HepG2 (cell line): ENCODE results near the gene ZNF629. TPM values are rescaled to one million over a fixed set of nuclear protein-coding genes. Genes with fewer than 3 reads are reported as not detected.
"Not testable (repeated sequence)": the region's sequence is repeated elsewhere in the genome, so short reads cannot be mapped to it uniquely, and the experiment has no call there.

Experiments used
- ATAC-seq: fragments of 200-7000 bp; cut with Tn5 transposase; 3 replicates; pipeline ENCODE4 v1.9.1; 2020; ENCODE audit warnings: mild to moderate bottlenecking, moderate library complexity
- BruUV-seq: library from RNA; stranded (reverse); fragments of 400-500 nt; replicated peaks from 2 replicates; lab custom pipeline; 2021; lab: Mats Ljungman, UMichigan
- CTCF ChIA-PET: fragments of 300-600 bp; formaldehyde crosslinking; extraction: SDS; loops from one replicate; lab custom pipeline; 2021; ENCODE audit warnings: low total read pairs, inconsistent platforms, low intra/inter-chr PET ratio; lab: Yijun Ruan, JAX
- POLR2A ChIA-PET: fragments of 350-600 bp; sonication (Branson Sonifier 250); formaldehyde crosslinking; loops from one replicate; lab custom pipeline; 2020; ENCODE audit warnings: antibody characterized with exemption, inconsistent platforms; lab: Yijun Ruan, JAX
- DNase-seq: peaks from one replicate; pipeline ENCODE4 v3.0.0-alpha.2; 2015; ENCODE audit warnings: low spot score
- FAIRE-seq: peaks from 3 replicates; lab custom pipeline; 2011; peaks lifted over from hg19 to GRCh38; lab: Jason Lieb, UNC
- H2AFZ ChIP-seq: one replicate; pipeline ENCODE4 v1.6.1; 2011; ENCODE audit warnings: low read length, inconsistent platforms
- H3K27ac ChIP-seq: fragments of 300-600 bp; 3 replicates; pipeline ENCODE4 v1.8.0; 2011; ENCODE audit warnings: mixed run types, mild to moderate bottlenecking, mixed read lengths, low read length, inconsistent platforms; ENCODE audit not compliant: insufficient read depth; ENCODE audit errors: extremely low read length
- H3K27me3 ChIP-seq, 2 experiments: fragments of 200-600 bp in 1 of 2; 2 replicates in 1 of 2; 3 replicates in 1 of 2; pipeline versions ENCODE4 v1.6.0 to v1.8.0; 2011; ENCODE audit warnings: low read length in 2 of 2, mild to moderate bottlenecking in 2 of 2, moderate library complexity in 2 of 2, inconsistent platforms in 1 of 2; ENCODE audit not compliant: insufficient read depth in 2 of 2, control insufficient read depth in 1 of 2
- H3K36me3 ChIP-seq, 2 experiments: fragments of 200-600 bp in 1 of 2; replicated peaks in 1 of 2; 2 replicates in 1 of 2; 3 replicates in 1 of 2; pipeline versions ENCODE4 v1.5.1 to v1.8.0; 2011; ENCODE audit warnings: low read length in 2 of 2, inconsistent platforms in 1 of 2; ENCODE audit not compliant: insufficient read depth in 2 of 2, control insufficient read depth in 1 of 2
- H3K4me1 ChIP-seq: 2 replicates; pipeline ENCODE4 v1.5.1; 2012; ENCODE audit warnings: low read length, inconsistent platforms; ENCODE audit not compliant: insufficient read depth
- H3K4me2 ChIP-seq: 2 replicates; pipeline ENCODE4 v1.6.0; 2011; ENCODE audit warnings: low read depth, low read length, inconsistent platforms
- H3K4me3 ChIP-seq, 3 experiments: fragments of 200-600 bp in 1 of 3; sonication (generic), shearing (Covaris generic) in 1 of 3; replicated peaks in 1 of 3; 2 replicates each; pipeline ENCODE4 v1.5.1; 2011 to 2016; ENCODE audit warnings: low read length in 3 of 3, inconsistent platforms in 2 of 3, low read depth in 2 of 3, mild to moderate bottlenecking in 2 of 3, control low read depth in 1 of 3, mixed read lengths in 1 of 3; ENCODE audit not compliant: insufficient read depth in 1 of 3
- H3K79me2 ChIP-seq: one replicate; pipeline ENCODE4 v1.6.1; 2011; ENCODE audit warnings: low read length, inconsistent platforms; ENCODE audit not compliant: insufficient read depth
- H3K9ac ChIP-seq: 2 replicates; pipeline ENCODE4 v1.6.0; 2011; ENCODE audit warnings: mild to moderate bottlenecking, low read depth, low read length, inconsistent platforms; ENCODE audit not compliant: insufficient read depth
- H3K9me3 ChIP-seq: 2 replicates; pipeline ENCODE4 v1.5.1; 2012; ENCODE audit warnings: mild to moderate bottlenecking, low read length
- H4K20me1 ChIP-seq: 2 replicates; pipeline ENCODE4 v1.6.0; 2011; ENCODE audit warnings: inconsistent platforms, mild to moderate bottlenecking, low read length, moderate library complexity; ENCODE audit not compliant: insufficient read depth
- ERF ChIP-seq: IDR thresholded peaks from 2 replicates; pipeline ENCODE4 v1.6.1; 2018; ENCODE audit warnings: missing biosample characterization, missing genetic modification reagents
- PHF8 ChIP-seq: sonication (generic); formaldehyde crosslinking; IDR thresholded peaks from 2 replicates; pipeline ENCODE4 v1.5.0; 2020; ENCODE audit warnings: missing genetic modification reagents
- ZNF564 ChIP-seq: sonication (generic); formaldehyde crosslinking; IDR thresholded peaks from 2 replicates; pipeline ENCODE4 v1.8.1; 2023; ENCODE audit warnings: mild to moderate bottlenecking, missing genetic modification reagents
- ZNF629 ChIP-seq: sonication (generic); formaldehyde crosslinking; conservative IDR thresholded peaks from 2 replicates; pipeline ENCODE4 v1.5.0; 2020; ENCODE audit warnings: missing genetic modification reagents
- WGBS: methylation state at CpG from one replicate; pipeline ENCODE4 v1.1.6; 2017; ENCODE audit warnings: low lambda C conversion rate; 5-methylcytosine and 5-hydroxymethylcytosine counted together
- in situ Hi-C: cut with HindIII; loops from 2 replicates; pipeline ENCODE4 v1.10.0; 2017; ENCODE audit warnings: low pct_unique_long_range_greater_than_20kb; ENCODE audit not compliant: extremely low pct_ligation_motif_present
- intact Hi-C: fragments of 100-400 bp; cut with micrococcal nuclease; formaldehyde crosslinking; loops from one replicate; pipeline ENCODE4 v1.10.0; 2022; ENCODE audit not compliant: unreplicated experiment
- polyA plus RNA-seq, 8 experiments: library from polyadenylated mRNA; depleted of rRNA in 3 of 8; stranded (reverse) in 7 of 8; unstranded in 1 of 8; fragments of >200 nt; fragmentation: Illumina TruSeq in 4 of 8; extraction: Trizol in 4 of 8; gene quantifications; 2 replicates each; pipeline versions ENCODE4 v1.2.1 to v1.2.3, GENCODE V29; 2011 to 2016; ENCODE audit warnings: low read depth in 4 of 8, missing spikeins in 1 of 8, mixed read lengths in 1 of 8; ENCODE audit not compliant: insufficient read depth in 1 of 8
- total RNA-seq, 5 experiments: library from RNA; depleted of rRNA; stranded (reverse); fragments of >200 nt; fragmentation: Illumina TruSeq; extraction: Trizol; gene quantifications; 2 replicates each; pipeline ENCODE4 v1.2.3, GENCODE V29; 2016; ENCODE audit warnings: low read depth in 1 of 5
- TF ChIP-seq, protein P1 (sequence below): sonication (generic); formaldehyde crosslinking; IDR thresholded peaks from 2 replicates; pipeline ENCODE4 v1.4.0; 2020; ENCODE audit warnings: missing genetic modification reagents
- TF ChIP-seq, protein P2 (sequence below): sonication (generic); formaldehyde crosslinking; IDR thresholded peaks from 2 replicates; pipeline ENCODE4 v1.5.0; 2020; ENCODE audit warnings: mild to moderate bottlenecking, missing genetic modification reagents, moderate library complexity

The ZNF629 gene
- total and polyA plus RNA-seq, 2 of the 13 experiments (the other 11 are each of a cell fraction or from before 2014, with no cell fraction given): 6.1 to 16.5 TPM

DNA sequence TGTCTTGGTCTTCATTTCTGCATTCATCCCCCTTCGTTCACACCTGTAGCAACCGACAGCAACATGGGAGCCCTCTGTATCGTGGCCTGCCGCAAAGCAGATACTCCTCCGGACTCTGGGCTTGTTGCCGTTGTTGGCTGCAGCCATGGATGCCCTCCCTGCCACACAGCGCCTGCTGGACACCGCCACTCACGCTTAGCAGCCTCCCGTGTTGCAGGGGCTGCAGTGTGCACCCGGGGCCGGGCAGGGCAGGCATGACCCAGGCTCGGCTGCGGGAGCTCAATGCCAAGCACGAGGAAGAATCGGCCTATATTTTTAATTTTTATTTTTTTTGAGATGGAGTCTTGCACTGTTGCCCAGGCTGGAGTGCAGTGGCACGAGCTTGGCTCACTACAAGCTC is 34.9 kb upstream of the ZNF629 start:
- no peak for ATAC-seq
- no peak for TF ChIP-seq ZNF564
- TF ChIP-seq, protein P1, sequence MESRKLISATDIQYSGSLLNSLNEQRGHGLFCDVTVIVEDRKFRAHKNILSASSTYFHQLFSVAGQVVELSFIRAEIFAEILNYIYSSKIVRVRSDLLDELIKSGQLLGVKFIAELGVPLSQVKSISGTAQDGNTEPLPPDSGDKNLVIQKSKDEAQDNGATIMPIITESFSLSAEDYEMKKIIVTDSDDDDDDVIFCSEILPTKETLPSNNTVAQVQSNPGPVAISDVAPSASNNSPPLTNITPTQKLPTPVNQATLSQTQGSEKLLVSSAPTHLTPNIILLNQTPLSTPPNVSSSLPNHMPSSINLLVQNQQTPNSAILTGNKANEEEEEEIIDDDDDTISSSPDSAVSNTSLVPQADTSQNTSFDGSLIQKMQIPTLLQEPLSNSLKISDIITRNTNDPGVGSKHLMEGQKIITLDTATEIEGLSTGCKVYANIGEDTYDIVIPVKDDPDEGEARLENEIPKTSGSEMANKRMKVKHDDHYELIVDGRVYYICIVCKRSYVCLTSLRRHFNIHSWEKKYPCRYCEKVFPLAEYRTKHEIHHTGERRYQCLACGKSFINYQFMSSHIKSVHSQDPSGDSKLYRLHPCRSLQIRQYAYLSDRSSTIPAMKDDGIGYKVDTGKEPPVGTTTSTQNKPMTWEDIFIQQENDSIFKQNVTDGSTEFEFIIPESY: peak; percentile 65; the same call in 1 of the 2 replicates
- TF ChIP-seq, all 625 proteins: peak for 1
- in situ Hi-C loops: no loop called here
- H3K9ac ChIP-seq: no peak overlapping the region
- no peak overlapping the region for H3K4me3 ChIP-seq
- DNase-seq (no peak), FAIRE-seq (no peak)
- H3K27ac ChIP-seq: no peak overlapping the region
- no TSS peak for BruUV-seq
- H3K4me2 ChIP-seq: peak overlapping the region; percentile 17
- 0 out of 5 replicates have a peak, but pooled peaks cover 0 to 1% of the 10 kb centered on the region in 2 experiments for H3K27me3 ChIP-seq
- POLR2A ChIA-PET: interaction anchor here (1.1 to 1.5 kb wide), 2 partner anchors 8 to 9 kb away, joined by 3 to 5 read pairs; no protein-coding TSS in a partner anchor
- WGBS: 68% methylated on average over 17 of the region's 17 CpGs
- no peaks in the 10 kb centered on the region for H3K36me3 ChIP-seq
- peaks cover 50% of the 10 kb centered on the region for H3K4me1 ChIP-seq
- H3K9me3 ChIP-seq: no peaks in the 10 kb centered on the region
- no peak overlapping the region for H2AFZ ChIP-seq
- CTCF ChIA-PET: no interaction called here
- H4K20me1 ChIP-seq: no peaks in the 10 kb centered on the region
- no peaks in the 10 kb centered on the region for H3K79me2 ChIP-seq
- intact Hi-C loops: no loop called here

GRCh38 chr16:30821441-30821840 is 34.4 kb upstream of the ZNF629 start:
- POLR2A ChIA-PET: interaction anchor here (1.1 to 1.5 kb wide), 2 partner anchors 7 to 9 kb away, joined by 3 to 5 read pairs; no protein-coding TSS in a partner anchor
- BruUV-seq, H3K27me3 ChIP-seq, H3K4me3 ChIP-seq, H4K20me1 ChIP-seq, H3K27ac ChIP-seq, H3K36me3 ChIP-seq, DNase-seq, CTCF ChIA-PET, intact Hi-C loops, H3K79me2 ChIP-seq, in situ Hi-C loops, H3K9ac ChIP-seq, FAIRE-seq, H3K9me3 ChIP-seq: not testable (repeated sequence)
- Histone ChIP-seq H3K4me1 (peaks cover 50% of the 10 kb centered on the region), H3K4me2 (peak overlapping the region; percentile 17), H2AFZ (peak overlapping the region; percentile 7)
- ATAC-seq: peak; percentile 22
- TF ChIP-seq ZNF629 (CRISPR knock-in tag) (peak; percentile 49; the same call in 1 of the 2 replicates), ERF (0 out of 2 replicates have a peak, but pooled peaks have one; percentile 28), PHF8 (CRISPR knock-in tag) (0 out of 2 replicates have a peak, but pooled peaks have one; percentile 10)
- TF ChIP-seq, protein P2, sequence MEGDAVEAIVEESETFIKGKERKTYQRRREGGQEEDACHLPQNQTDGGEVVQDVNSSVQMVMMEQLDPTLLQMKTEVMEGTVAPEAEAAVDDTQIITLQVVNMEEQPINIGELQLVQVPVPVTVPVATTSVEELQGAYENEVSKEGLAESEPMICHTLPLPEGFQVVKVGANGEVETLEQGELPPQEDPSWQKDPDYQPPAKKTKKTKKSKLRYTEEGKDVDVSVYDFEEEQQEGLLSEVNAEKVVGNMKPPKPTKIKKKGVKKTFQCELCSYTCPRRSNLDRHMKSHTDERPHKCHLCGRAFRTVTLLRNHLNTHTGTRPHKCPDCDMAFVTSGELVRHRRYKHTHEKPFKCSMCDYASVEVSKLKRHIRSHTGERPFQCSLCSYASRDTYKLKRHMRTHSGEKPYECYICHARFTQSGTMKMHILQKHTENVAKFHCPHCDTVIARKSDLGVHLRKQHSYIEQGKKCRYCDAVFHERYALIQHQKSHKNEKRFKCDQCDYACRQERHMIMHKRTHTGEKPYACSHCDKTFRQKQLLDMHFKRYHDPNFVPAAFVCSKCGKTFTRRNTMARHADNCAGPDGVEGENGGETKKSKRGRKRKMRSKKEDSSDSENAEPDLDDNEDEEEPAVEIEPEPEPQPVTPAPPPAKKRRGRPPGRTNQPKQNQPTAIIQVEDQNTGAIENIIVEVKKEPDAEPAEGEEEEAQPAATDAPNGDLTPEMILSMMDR (CRISPR knock-in tag): 0 out of 2 replicates have a peak, but pooled peaks have one; percentile 10
- WGBS: 29% methylated on average over 9 of the region's 9 CpGs
